Measurements from ENCODE around the gene NLGN1. TPM values are rescaled to one million over a fixed set of nuclear protein-coding genes. Genes with fewer than 3 reads are reported as not detected.

The NLGN1 gene
- total and polyA plus RNA-seq, 2 of the 13 experiments (the other 11 are each of a cell fraction or from before 2014, with no cell fraction given), result not detected

GRCh38 chr3:173617490-173617889 lies 219.9 kb downstream of the NLGN1 start:
- FAIRE-seq (no peak), ATAC-seq (no peak), DNase-seq (ENCODE audit: low spot score) (no peak)
- WGBS (ENCODE audit: low lambda C conversion rate), result 9% methylated on average over 5 of the region's 5 CpGs
- H2AFZ ChIP-seq (ENCODE audit: low read length), result no peak overlapping the region
- H3K36me3 ChIP-seq (replicated peaks in 1 of 2; ENCODE audit: control insufficient read depth in 1 of 2, insufficient read depth in 2 of 2, low read length in 2 of 2), result no peaks in the 10 kb centered on the region
- intact Hi-C loops (cut with micrococcal nuclease; ENCODE audit: unreplicated experiment), result no loop called here
- no peaks in the 10 kb centered on the region for H4K20me1 ChIP-seq (ENCODE audit: insufficient read depth, low read length)
- no peaks in the 10 kb centered on the region for H3K27me3 ChIP-seq (ENCODE audit: control insufficient read depth in 1 of 2, insufficient read depth in 2 of 2, low read length in 2 of 2)
- H3K9ac ChIP-seq (ENCODE audit: insufficient read depth, low read depth, low read length), result no peak overlapping the region
- ChIA-PET CTCF (ENCODE audit: low intra/inter-chr PET ratio, low total read pairs) (no interaction called here), POLR2A (no interaction called here)
- no peak overlapping the region for H3K4me2 ChIP-seq (ENCODE audit: low read depth, low read length)
- H3K27ac ChIP-seq (ENCODE audit: extremely low read length, insufficient read depth, low read length), result no peak overlapping the region
- H3K9me3 ChIP-seq (ENCODE audit: low read length), result no peaks in the 10 kb centered on the region
- TF ChIP-seq ZSCAN25 (CRISPR knock-in tag; IDR thresholded peaks at IDR 0.05) (no peak), EEA1 (CRISPR knock-in tag; IDR thresholded peaks at IDR 0.05; ENCODE audit: borderline replicate concordance) (no peak), ZNF639 (CRISPR knock-in tag; conservative IDR thresholded peaks at IDR 0.05) (no peak), PHF20 (CRISPR knock-in tag; IDR thresholded peaks at IDR 0.05) (no peak), ZNF12 (CRISPR knock-in tag; IDR thresholded peaks at IDR 0.05) (no peak), FOXJ3 (CRISPR knock-in tag; IDR thresholded peaks at IDR 0.05; ENCODE audit: borderline replicate concordance) (no peak), HHEX (CRISPR knock-in tag; IDR thresholded peaks at IDR 0.05) (no peak), FOXK1 (CRISPR knock-in tag; IDR thresholded peaks at IDR 0.05; ENCODE audit: borderline replicate concordance, low read depth) (no peak), ZNF354B (CRISPR knock-in tag; IDR thresholded peaks at IDR 0.05) (no peak), ZNF124 (CRISPR knock-in tag; IDR thresholded peaks at IDR 0.05) (no peak), GABPA (IDR thresholded peaks at IDR 0.05; ENCODE audit: low read depth, low read length) (no peak), GABPA (CRISPR knock-in tag; IDR thresholded peaks at IDR 0.05; ENCODE audit: low read depth) (no peak), TCF12 (IDR thresholded peaks at IDR 0.05) (no peak), TCF12 (CRISPR knock-in tag; IDR thresholded peaks at IDR 0.05) (no peak), PAXIP1 (CRISPR knock-in tag; conservative IDR thresholded peaks at IDR 0.05) (no peak)
- TF ChIP-seq, protein P1, sequence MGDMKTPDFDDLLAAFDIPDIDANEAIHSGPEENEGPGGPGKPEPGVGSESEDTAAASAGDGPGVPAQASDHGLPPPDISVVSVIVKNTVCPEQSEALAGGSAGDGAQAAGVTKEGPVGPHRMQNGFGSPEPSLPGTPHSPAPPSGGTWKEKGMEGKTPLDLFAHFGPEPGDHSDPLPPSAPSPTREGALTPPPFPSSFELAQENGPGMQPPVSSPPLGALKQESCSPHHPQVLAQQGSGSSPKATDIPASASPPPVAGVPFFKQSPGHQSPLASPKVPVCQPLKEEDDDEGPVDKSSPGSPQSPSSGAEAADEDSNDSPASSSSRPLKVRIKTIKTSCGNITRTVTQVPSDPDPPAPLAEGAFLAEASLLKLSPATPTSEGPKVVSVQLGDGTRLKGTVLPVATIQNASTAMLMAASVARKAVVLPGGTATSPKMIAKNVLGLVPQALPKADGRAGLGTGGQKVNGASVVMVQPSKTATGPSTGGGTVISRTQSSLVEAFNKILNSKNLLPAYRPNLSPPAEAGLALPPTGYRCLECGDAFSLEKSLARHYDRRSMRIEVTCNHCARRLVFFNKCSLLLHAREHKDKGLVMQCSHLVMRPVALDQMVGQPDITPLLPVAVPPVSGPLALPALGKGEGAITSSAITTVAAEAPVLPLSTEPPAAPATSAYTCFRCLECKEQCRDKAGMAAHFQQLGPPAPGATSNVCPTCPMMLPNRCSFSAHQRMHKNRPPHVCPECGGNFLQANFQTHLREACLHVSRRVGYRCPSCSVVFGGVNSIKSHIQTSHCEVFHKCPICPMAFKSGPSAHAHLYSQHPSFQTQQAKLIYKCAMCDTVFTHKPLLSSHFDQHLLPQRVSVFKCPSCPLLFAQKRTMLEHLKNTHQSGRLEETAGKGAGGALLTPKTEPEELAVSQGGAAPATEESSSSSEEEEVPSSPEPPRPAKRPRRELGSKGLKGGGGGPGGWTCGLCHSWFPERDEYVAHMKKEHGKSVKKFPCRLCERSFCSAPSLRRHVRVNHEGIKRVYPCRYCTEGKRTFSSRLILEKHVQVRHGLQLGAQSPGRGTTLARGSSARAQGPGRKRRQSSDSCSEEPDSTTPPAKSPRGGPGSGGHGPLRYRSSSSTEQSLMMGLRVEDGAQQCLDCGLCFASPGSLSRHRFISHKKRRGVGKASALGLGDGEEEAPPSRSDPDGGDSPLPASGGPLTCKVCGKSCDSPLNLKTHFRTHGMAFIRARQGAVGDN (CRISPR knock-in tag; IDR thresholded peaks at IDR 0.05), result no peak
- no peak overlapping the region for H3K4me3 ChIP-seq (replicated peaks in 1 of 3; ENCODE audit: insufficient read depth in 1 of 3, low read depth in 2 of 3, low read length in 3 of 3)
- BruUV-seq (replicated peaks), result no TSS peak
- H3K79me2 ChIP-seq (ENCODE audit: insufficient read depth, low read length), result no peaks in the 10 kb centered on the region
- in situ Hi-C loops (cut with HindIII; ENCODE audit: extremely low pct_ligation_motif_present, low pct_unique_long_range_greater_than_20kb), result no loop called here
- no peaks in the 10 kb centered on the region for H3K4me1 ChIP-seq (ENCODE audit: insufficient read depth, low read length)
